Erythroblast (primary cell): ENCODE data around the gene FMN2.

Experiments used
- GATA1 ChIP-seq: IDR thresholded peaks from 2 replicates; pipeline ENCODE4 v1.6.1; 2011; ENCODE audit warnings: low read depth, mild to moderate bottlenecking, control low read depth, low read length, moderate library complexity
- POLR2A ChIP-seq: IDR thresholded peaks from 2 replicates; pipeline ENCODE4 v1.6.1; 2011; ENCODE audit warnings: mild to moderate bottlenecking, low read length

GRCh38 chr1:240109920-240110636, 18.4 kb downstream of the FMN2 start:
- TF ChIP-seq POLR2A, result no peak
- TF ChIP-seq GATA1, result no peak
